HepG2 (cell line): Measurements from ENCODE around the gene TSC22D4. TPM values are rescaled to one million over a fixed set of nuclear protein-coding genes. Genes with fewer than 3 reads are reported as not detected.

Experiments
- AHR ChIP-seq: IDR thresholded peaks from 2 replicates; pipeline ENCODE4 v1.6.1; 2018; ENCODE audit warnings: missing genetic modification reagents, missing compliant biosample characterization
- FIP1L1 ChIP-seq: fragments of 200-400 bp; formaldehyde crosslinking; IDR thresholded peaks from 2 replicates; pipeline ENCODE4 v1.6.1; 2018; ENCODE audit warnings: low read depth, mild to moderate bottlenecking, low read length, moderate library complexity, borderline replicate concordance; ENCODE audit not compliant: insufficient read depth
- GATAD2A ChIP-seq: IDR thresholded peaks from 2 replicates; pipeline ENCODE4 v1.6.1; 2016
- MYC ChIP-seq: sonication (generic); formaldehyde crosslinking; IDR thresholded peaks from 2 replicates; pipeline ENCODE4 v1.9.0; 2021; ENCODE audit warnings: missing genetic modification reagents, borderline replicate concordance
- PCBP1 ChIP-seq: fragments of 200-400 bp; formaldehyde crosslinking; IDR thresholded peaks from 2 replicates; pipeline ENCODE4 v1.6.1; 2017; ENCODE audit warnings: mild to moderate bottlenecking, low read depth, low read length, borderline replicate concordance
- POLR2AphosphoS5 ChIP-seq: IDR thresholded peaks from 2 replicates; pipeline ENCODE4 v1.6.1; 2012; ENCODE audit warnings: low read depth, low read length
- SRY ChIP-seq: sonication (generic); formaldehyde crosslinking; IDR thresholded peaks from 2 replicates; pipeline ENCODE4 v1.8.0; 2022; ENCODE audit warnings: mild to moderate bottlenecking, missing genetic modification reagents
- ZBTB20 ChIP-seq: sonication (generic); formaldehyde crosslinking; IDR thresholded peaks from 2 replicates; pipeline ENCODE4 v1.8.1; 2023; ENCODE audit warnings: missing genetic modification reagents, low read depth, mild to moderate bottlenecking, borderline replicate concordance
- ZMYM2 ChIP-seq: sonication (generic); formaldehyde crosslinking; IDR thresholded peaks from 2 replicates; pipeline ENCODE4 v1.8.0; 2022; ENCODE audit warnings: mild to moderate bottlenecking, missing genetic modification reagents
- ZNF24 ChIP-seq: fragments of 450-650 bp; IDR thresholded peaks from 2 replicates; pipeline ENCODE4 v1.6.1; 2017; ENCODE audit warnings: antibody characterized with exemption, mild to moderate bottlenecking
- ZNF350 ChIP-seq: sonication (generic); formaldehyde crosslinking; IDR thresholded peaks from 2 replicates; pipeline ENCODE4 v1.4.0; 2020; ENCODE audit warnings: mild to moderate bottlenecking, low read depth, missing genetic modification reagents, borderline replicate concordance
- ZNF431 ChIP-seq: sonication (generic); formaldehyde crosslinking; IDR thresholded peaks from 2 replicates; pipeline ENCODE4 v1.9.0; 2022; ENCODE audit warnings: missing genetic modification reagents, low read depth, mild to moderate bottlenecking, borderline replicate concordance
- ZNF432 ChIP-seq: sonication (generic); formaldehyde crosslinking; IDR thresholded peaks from 2 replicates; pipeline ENCODE4 v1.5.0; 2020; ENCODE audit warnings: missing genetic modification reagents, mild to moderate bottlenecking, borderline replicate concordance
- ZNF563 ChIP-seq: sonication (generic); formaldehyde crosslinking; IDR thresholded peaks from 2 replicates; pipeline ENCODE4 v1.8.0; 2022; ENCODE audit warnings: mild to moderate bottlenecking, moderate library complexity, missing genetic modification reagents
- ZNF564 ChIP-seq: sonication (generic); formaldehyde crosslinking; IDR thresholded peaks from 2 replicates; pipeline ENCODE4 v1.8.1; 2023; ENCODE audit warnings: mild to moderate bottlenecking, missing genetic modification reagents
- ZNF629 ChIP-seq: sonication (generic); formaldehyde crosslinking; conservative IDR thresholded peaks from 2 replicates; pipeline ENCODE4 v1.5.0; 2020; ENCODE audit warnings: missing genetic modification reagents
- ZNF644 ChIP-seq: IDR thresholded peaks from 2 replicates; pipeline ENCODE4 v1.6.1; 2016; ENCODE audit warnings: low read depth
- ZNF703 ChIP-seq: sonication (generic); formaldehyde crosslinking; IDR thresholded peaks from 2 replicates; pipeline ENCODE4 v1.5.1; 2020; ENCODE audit warnings: missing genetic modification reagents, mild to moderate bottlenecking, moderate library complexity, borderline replicate concordance
- ZNF775 ChIP-seq: sonication (generic); formaldehyde crosslinking; IDR thresholded peaks from 2 replicates; pipeline ENCODE4 v1.4.0; 2020; ENCODE audit warnings: missing genetic modification reagents, mild to moderate bottlenecking, moderate library complexity, borderline replicate concordance
- ZNF839 ChIP-seq: sonication (generic); formaldehyde crosslinking; IDR thresholded peaks from 2 replicates; pipeline ENCODE4 v1.4.0; 2020; ENCODE audit warnings: missing genetic modification reagents, mild to moderate bottlenecking, borderline replicate concordance
- polyA plus RNA-seq, 8 experiments: library from polyadenylated mRNA; depleted of rRNA in 3 of 8; stranded (reverse) in 7 of 8; unstranded in 1 of 8; fragments of >200 nt; fragmentation: Illumina TruSeq in 4 of 8; extraction: Trizol in 4 of 8; gene quantifications; 2 replicates each; pipeline versions ENCODE4 v1.2.1 to v1.2.3, GENCODE V29; 2011 to 2016; ENCODE audit warnings: low read depth in 4 of 8, missing spikeins in 1 of 8, mixed read lengths in 1 of 8; ENCODE audit not compliant: insufficient read depth in 1 of 8
- total RNA-seq, 5 experiments: library from RNA; depleted of rRNA; stranded (reverse); fragments of >200 nt; fragmentation: Illumina TruSeq; extraction: Trizol; gene quantifications; 2 replicates each; pipeline ENCODE4 v1.2.3, GENCODE V29; 2016; ENCODE audit warnings: low read depth in 1 of 5
- TF ChIP-seq, protein P1 (sequence below): sonication (generic); formaldehyde crosslinking; IDR thresholded peaks from 2 replicates; pipeline ENCODE4 v1.4.0; 2020; ENCODE audit warnings: missing genetic modification reagents
- TF ChIP-seq, protein P2 (sequence below): IDR thresholded peaks from 2 replicates; pipeline ENCODE4 v1.6.1; 2012; ENCODE audit warnings: low read length, improper control_type of control experiment
- TF ChIP-seq, protein P3 (sequence below): sonication (generic); formaldehyde crosslinking; IDR thresholded peaks from 2 replicates; pipeline ENCODE4 v1.4.0; 2020; ENCODE audit warnings: mild to moderate bottlenecking, low read depth, missing genetic modification reagents

Gene TSC22D4
- total and polyA plus RNA-seq, 2 of the 13 experiments (the other 11 are each of a cell fraction or from before 2014, with no cell fraction given), result 7.7 to 8.7 TPM

DNA sequence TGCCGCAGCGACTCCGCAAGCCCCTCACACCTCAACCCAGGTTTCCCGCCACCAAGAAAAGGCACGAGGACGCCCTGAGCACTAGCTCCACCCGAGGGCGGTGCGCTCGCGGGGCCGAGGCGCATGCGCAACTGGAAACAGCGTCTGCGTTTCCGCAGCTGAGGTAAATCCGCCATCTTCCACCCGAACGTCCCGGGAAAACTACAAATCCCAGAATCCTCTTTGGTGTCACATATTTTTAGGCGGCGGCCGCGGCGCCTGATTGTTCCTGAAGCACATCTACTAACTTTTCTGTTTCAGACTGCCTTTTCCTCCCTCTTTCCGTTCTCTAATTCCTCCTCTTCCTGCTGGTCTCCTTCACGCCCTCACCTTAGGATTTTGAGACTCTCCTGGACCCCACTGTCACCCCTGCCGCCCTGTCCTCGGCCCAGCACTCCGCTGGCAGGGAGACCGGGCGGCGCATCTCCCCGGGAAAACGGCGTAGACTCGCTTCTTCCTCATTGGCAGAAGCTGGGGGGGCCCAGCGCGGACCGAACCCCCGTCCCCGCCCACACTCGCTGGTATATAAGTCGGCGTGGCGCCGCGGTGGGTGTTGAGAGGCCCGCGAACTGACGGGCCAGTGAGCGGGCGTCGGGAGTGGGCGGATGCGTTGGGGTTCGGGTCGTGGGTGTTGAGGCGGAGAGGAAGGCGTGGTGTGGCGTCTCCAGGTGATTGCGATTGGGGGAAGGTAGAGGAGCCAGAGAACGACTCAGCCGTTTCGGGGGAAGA, 50.6 kb downstream of the TSC22D4 start, which contains the start of gene ZCWPW1 (continued):
- TF ChIP-seq, protein P1, sequence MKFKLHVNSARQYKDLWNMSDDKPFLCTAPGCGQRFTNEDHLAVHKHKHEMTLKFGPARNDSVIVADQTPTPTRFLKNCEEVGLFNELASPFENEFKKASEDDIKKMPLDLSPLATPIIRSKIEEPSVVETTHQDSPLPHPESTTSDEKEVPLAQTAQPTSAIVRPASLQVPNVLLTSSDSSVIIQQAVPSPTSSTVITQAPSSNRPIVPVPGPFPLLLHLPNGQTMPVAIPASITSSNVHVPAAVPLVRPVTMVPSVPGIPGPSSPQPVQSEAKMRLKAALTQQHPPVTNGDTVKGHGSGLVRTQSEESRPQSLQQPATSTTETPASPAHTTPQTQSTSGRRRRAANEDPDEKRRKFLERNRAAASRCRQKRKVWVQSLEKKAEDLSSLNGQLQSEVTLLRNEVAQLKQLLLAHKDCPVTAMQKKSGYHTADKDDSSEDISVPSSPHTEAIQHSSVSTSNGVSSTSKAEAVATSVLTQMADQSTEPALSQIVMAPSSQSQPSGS, result no peak
- TF ChIP-seq, protein P2, sequence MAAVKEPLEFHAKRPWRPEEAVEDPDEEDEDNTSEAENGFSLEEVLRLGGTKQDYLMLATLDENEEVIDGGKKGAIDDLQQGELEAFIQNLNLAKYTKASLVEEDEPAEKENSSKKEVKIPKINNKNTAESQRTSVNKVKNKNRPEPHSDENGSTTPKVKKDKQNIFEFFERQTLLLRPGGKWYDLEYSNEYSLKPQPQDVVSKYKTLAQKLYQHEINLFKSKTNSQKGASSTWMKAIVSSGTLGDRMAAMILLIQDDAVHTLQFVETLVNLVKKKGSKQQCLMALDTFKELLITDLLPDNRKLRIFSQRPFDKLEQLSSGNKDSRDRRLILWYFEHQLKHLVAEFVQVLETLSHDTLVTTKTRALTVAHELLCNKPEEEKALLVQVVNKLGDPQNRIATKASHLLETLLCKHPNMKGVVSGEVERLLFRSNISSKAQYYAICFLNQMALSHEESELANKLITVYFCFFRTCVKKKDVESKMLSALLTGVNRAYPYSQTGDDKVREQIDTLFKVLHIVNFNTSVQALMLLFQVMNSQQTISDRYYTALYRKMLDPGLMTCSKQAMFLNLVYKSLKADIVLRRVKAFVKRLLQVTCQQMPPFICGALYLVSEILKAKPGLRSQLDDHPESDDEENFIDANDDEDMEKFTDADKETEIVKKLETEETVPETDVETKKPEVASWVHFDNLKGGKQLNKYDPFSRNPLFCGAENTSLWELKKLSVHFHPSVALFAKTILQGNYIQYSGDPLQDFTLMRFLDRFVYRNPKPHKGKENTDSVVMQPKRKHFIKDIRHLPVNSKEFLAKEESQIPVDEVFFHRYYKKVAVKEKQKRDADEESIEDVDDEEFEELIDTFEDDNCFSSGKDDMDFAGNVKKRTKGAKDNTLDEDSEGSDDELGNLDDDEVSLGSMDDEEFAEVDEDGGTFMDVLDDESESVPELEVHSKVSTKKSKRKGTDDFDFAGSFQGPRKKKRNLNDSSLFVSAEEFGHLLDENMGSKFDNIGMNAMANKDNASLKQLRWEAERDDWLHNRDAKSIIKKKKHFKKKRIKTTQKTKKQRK, result no peak
- no peak for TF ChIP-seq ZNF839 (CRISPR knock-in tag)
- TF ChIP-seq POLR2AphosphoS5, result peak; percentile 99
- peak; percentile 40; the same call in 1 of the 2 replicates for TF ChIP-seq ZNF629
- no peak for TF ChIP-seq AHR (CRISPR knock-in tag)
- no peak for TF ChIP-seq SRY (CRISPR knock-in tag)
- TF ChIP-seq ZNF563, result peak; percentile 85
- TF ChIP-seq ZMYM2, result no peak
- no peak; the same call in 1 of the 2 replicates for TF ChIP-seq ZNF775
- TF ChIP-seq, protein P3, sequence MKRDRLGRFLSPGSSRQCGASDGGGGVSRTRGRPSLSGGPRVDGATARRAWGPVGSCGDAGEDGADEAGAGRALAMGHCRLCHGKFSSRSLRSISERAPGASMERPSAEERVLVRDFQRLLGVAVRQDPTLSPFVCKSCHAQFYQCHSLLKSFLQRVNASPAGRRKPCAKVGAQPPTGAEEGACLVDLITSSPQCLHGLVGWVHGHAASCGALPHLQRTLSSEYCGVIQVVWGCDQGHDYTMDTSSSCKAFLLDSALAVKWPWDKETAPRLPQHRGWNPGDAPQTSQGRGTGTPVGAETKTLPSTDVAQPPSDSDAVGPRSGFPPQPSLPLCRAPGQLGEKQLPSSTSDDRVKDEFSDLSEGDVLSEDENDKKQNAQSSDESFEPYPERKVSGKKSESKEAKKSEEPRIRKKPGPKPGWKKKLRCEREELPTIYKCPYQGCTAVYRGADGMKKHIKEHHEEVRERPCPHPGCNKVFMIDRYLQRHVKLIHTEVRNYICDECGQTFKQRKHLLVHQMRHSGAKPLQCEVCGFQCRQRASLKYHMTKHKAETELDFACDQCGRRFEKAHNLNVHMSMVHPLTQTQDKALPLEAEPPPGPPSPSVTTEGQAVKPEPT, result peak; percentile 60; the same call in 1 of the 2 replicates
- TF ChIP-seq ZNF564 (CRISPR knock-in tag), result peak; percentile 68; the same call in 1 of the 2 replicates
- TF ChIP-seq ZNF432 (CRISPR knock-in tag), result no peak
- no peak; the same call in 1 of the 2 replicates for TF ChIP-seq ZNF703 (CRISPR knock-in tag)
- TF ChIP-seq ZNF24, result no peak
- TF ChIP-seq PCBP1, result peak; percentile 75; the same call in 1 of the 2 replicates
- TF ChIP-seq ZNF644 (CRISPR knock-in tag), result no peak
- no peak for TF ChIP-seq GATAD2A
- TF ChIP-seq ZNF431 (CRISPR knock-in tag), result peak; percentile 72; the same call in 1 of the 2 replicates
- TF ChIP-seq FIP1L1, result no peak
- no peak; the same call in 1 of the 2 replicates for TF ChIP-seq ZBTB20 (CRISPR knock-in tag)
- peak; percentile 67; the same call in 1 of the 2 replicates for TF ChIP-seq ZNF350
- no peak; the same call in 1 of the 2 replicates for TF ChIP-seq MYC (CRISPR knock-in tag)
